Cerebellar nuclear complex (tissue), 1 donor: Measurements from ENCODE around the gene FAM117B.
"Not testable (repeated sequence)": the region's sequence is repeated elsewhere in the genome, so short reads cannot be mapped to it uniquely, and the experiment has no call there.

Experiments used
- DNase-seq, 2 experiments: peaks; one replicate each; lab custom pipeline; 2025; lab: John Stamatoyannopoulos, UW

Gene FAM117B

DNA sequence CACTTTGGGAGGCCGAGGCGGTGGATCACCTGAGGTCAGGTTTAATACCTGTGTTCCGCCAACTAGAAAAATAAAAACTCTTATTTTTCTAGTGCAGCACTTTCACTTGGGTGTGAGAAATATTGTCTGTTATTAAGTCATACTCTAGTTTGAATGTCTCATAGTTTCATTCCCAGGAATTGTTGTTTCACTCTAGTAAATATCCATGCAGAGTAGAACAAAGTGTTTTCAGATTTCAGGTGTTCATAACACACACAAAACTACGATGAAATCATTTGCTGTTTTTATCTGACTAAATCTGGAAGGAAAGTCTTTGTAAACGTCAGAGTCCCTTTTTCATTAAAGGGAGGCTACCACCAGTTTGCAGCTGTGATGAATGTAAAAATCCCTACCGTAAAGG, 4.0 kb downstream of the FAM117B start:
- DNase-seq = no peak

DNA sequence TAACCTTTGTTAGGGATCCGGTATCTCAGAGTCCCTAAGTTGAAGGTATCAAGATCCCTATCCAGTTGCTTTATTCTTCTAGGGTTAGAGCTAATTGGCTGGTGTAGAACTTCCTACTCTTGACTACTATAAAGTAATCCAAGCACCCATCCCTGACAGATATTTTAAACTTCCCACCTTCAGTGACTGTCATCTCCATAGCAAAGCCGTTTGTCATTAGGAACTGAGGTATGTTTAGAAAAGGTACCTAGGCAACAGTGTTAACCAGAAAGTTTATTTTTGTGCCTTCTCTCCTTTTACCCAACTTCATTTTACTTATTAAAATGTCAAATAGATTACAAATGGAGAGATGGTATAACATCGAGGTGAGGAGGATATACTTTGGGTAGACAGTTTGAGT, 4.5 kb downstream of the FAM117B start:
- no peak for DNase-seq

DNA sequence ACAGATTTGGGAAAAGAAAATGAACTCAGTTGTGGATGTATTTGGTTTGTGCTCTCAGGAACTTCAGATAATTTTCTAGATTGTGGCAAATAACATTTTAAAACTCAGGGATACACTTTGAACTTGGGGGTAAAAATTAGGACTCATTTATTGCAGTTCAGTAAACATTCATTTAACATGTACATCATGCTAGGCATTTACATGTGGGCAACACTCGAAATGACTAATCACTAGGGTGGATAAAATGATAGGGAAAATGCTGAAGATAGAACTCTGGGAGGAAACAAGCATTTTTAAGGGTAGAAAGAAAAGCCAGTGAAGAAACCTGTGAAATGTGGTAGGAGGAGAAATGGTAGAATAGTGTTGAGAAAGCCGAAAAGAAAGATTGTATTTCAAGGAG, 7.8 kb downstream of the FAM117B start:
- DNase-seq = no peak

DNA sequence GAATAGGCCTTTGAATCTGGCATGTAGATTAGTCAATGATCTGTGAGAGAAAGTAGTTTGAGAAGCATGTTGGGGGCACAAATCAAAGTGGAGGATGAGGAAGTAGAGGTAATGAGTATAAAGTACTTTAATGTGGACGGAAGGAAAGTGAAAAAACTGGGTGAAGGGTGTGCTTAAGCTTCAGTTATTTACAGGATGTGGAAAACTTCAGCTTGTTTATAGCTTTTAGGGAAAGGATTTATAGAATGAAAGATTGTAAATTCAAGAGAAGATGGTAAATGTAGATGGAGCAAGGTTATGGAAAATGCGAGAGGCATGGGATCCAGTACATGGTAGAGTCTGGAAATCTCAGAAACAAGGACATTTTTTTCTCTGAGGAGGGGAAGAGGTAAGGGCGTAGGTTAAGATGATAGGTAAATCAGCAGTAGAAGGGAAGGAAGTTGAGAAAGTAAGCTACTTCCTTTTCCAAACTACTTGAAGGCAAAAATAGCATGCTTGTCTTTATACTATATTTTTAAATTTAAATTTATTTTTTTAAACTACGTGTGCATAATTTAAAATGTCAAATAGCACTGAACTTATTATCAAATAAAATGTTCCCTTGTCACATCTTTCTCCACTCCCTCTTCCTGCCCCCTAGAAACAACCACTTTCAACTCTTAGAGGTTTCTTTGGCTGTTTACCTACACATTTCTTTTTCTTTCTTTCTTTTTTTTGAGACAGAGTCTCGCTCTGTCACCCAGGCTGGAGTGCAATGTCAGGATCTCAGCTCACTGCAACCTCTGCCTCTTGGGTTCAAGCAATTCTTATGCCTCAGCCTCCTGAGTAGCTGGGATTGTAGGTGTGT, 8.5 kb downstream of the FAM117B start:
- no peak for DNase-seq

DNA sequence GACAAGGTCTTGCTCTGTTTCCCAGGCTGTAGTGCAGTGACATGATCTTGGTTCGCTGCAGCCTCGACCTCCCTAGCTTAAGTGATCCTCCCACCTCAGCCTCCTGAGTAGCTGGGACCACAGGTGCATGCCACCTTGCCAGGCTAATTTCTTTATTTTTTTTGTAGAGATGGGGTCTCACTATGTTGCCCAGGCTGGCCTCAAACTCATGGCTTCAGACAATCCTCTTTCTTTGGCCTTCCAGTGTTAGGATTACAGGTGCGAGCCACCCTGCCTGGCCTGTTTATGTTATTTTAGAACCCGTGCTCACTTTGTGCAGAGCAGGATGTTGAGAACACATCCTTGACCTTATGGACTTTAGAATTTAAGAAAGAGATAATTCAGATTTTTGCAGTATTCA, 17.4 kb downstream of the FAM117B start:
- DNase-seq = no peak

DNA sequence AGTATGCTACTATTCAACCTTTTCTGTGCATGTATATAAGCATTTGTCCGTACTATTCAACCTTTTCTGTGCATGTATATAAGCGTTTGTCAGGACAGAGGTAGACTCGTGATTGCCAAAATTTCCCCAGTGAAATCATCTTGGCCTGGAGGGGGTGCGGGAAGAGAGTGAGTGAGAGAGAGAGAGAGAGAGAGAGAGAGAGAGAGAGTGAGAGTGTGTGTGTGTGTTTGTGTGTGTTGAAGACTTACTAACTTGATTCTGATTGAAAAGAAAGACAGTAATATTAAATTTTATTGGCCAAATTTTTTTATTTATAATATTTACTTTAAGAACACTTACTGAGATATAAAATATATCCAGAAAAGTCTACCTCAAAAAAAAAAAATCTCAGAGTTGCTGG, 19.1 kb downstream of the FAM117B start:
- no peak for DNase-seq

DNA sequence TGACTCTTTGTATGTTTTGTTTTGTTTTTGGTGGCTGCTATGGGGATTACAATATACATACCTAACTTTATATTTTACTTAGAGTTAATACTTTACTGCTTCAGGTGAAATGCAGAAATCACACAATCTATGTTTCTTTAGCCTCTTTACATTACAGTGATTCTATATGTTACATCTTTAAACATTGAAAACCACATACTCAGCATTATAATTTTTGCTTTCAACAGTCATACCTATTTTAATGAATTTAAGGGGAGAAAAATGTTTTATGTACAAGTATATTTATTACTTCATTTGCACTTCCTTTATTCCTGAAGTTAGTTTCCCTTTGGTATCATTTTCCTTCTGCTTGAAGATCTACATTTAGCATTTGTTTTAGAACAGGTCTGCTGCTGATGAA, 23.1 kb downstream of the FAM117B start:
- no peak for DNase-seq

DNA sequence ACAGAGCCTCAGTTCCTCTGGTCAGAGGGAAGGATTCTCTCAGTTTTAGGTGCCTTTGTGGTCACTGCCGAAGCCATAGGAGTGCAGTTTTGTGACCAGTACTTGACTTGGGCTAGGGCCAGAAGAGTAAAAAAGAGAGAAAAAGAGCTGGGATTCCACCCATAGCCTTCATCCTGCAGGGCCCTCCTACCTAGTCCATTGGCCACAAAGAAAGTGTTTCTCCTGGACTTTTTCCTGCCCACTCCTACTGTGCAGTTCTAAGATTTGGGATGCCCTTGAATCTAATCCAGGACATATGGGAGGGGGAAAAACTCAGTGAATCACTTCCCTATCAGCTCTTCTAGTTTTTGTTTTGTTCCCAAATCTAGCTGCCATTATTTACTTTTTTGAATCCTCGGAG, 26.0 kb downstream of the FAM117B start:
- no peak for DNase-seq

DNA sequence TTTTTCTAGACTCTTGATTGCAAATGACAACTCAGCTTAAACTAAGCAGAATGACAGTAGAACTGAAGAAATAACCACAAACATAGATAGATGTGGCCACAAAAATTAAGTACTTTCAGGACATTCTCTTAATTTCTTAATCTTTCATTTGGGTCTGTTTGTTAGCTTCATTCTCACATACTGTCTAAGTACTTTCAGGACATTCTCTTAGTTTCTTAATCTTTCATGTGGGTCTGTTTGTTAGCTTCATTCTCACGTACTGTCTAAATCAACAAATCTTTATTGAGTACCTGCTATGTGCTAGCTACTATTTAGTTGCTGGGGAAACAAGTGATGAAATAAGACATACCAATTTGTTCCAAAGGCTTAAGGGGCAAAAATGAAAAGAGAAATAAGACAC, 35.1 kb downstream of the FAM117B start:
- no peak for DNase-seq

DNA sequence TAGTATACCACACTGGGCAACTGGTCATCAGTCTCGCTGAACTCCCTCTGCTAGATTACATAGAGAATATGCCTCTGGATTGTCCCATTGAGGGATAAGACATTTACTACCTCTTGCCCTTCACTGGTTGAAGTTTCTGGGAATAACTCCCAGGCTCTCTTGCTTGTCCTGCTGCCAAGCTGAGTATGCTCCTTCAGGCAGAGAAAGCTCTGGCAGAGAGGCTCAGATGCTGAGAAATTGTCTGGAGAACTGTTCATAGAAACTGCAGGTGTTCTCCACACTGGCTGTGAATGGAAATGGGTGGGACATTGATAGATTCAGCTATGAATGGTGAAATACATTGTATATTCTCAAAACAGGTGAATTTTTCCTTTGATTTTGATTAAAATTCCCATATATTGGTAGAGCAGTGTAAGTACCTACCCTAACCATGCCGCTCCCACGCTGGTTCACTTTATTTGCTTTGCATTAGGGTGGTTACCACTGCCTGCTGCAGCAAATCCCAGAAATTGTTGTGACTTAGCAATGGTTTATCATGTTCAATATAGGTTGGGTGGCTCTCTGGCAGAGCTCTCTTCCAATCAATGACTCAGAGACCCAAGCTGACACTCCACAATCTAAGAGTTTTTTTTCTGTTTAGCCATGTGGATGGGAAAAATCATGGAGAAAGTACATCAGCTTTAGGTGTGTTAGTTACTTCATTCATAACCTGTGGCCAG, 36.7 kb downstream of the FAM117B start:
- no peak for DNase-seq

DNA sequence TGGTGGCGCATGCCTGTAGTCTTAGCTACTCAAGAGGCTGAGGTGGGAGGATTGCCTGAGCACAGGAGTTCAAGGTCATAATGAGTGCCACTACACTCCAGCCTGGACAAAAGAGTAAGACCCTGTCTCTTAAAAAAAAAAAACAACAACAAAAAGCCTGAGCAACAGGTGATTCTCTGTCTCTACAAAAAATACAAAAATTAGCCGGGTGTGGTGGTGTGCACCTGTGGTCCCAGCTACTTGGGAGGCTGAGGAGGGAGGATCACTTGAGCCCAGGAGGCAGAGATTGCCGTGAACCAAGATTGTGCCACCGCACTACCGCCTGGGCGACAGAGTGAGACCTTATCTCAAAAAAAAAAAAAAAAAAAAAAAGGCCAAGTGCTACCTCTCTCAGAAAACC, 40.3 kb downstream of the FAM117B start:
- not testable (repeated sequence) for DNase-seq

DNA sequence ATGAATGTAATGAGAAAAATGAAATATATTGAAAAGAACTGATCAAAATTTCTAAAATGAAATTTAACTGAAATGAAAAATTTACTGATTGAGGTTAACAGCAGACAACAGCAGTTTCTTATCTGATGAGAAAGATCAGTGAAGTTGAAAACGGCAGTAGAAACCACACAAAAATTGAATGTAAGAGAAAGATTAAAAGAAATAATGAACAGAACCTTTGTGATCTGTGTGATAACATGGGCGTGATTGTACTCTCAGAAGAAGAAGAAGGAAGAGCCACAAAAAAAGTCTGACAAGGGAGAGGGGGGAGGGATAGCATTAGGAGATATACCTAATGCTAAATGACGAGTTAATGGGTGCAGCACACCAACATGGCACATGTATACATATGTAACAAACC, 45.2 kb downstream of the FAM117B start:
- no peak for DNase-seq

DNA sequence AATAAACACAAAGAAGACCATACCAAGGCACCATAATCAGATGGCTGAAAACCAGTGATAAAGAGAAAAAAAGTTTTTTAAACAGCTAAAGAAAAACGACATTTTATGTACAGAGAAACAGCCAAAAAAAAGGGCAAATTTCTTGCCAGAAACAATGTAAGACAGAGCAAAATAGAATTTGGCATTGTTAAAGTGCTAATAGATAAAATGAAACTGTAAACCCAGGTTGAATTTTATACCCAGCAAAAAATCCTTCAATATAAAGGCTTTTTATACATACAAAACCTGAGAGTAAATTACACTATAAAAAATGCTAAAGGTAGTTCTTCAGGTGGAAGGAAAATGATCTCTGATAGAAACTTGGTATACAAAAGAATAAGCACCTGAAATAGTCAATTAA, 45.7 kb downstream of the FAM117B start:
- DNase-seq = no peak

DNA sequence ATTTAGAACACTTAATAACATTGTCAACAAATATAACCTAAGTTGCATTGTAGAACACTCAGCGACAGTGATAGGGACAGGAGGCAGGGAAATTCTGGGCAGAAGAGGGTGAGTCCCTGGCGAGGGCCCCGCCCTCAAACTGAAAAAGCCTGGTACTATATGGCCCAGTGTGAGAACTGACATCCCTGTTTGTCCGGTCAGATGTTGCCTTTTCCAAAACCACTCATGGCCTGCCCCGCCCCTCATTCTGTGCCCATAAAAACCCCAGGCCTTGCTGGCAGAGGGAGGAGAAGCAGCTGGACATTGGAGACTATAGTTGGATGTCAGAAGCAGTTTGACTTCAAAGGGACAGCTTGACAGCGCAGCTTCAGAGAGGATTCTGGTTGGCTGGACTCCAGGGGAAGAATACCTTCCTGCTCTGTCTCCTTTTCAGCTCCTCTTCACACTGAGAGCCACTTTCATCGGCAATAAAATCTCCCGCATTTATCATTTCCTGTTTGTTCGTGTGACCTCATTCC, 47.0 kb downstream of the FAM117B start:
- no peak for DNase-seq

DNA sequence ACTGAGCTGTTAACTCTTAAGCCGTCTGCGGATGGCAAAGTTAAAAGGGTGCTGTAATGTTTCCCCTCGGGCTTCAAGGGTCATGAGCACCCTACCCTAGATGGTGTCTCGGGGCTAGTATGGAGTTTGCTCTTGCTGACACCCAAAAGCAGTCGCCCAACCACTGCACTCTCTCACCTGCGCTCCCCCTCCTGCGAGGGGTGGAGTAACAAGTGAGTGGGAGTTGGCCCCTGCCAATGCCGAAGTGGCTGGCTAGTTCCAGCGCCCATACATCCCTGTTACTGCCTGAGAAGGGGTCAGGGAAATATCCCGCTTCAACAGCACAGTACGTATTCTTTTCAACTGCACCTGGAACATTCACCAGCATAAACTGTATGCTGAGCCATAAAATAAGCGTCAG, 47.5 kb downstream of the FAM117B start:
- no peak for DNase-seq

DNA sequence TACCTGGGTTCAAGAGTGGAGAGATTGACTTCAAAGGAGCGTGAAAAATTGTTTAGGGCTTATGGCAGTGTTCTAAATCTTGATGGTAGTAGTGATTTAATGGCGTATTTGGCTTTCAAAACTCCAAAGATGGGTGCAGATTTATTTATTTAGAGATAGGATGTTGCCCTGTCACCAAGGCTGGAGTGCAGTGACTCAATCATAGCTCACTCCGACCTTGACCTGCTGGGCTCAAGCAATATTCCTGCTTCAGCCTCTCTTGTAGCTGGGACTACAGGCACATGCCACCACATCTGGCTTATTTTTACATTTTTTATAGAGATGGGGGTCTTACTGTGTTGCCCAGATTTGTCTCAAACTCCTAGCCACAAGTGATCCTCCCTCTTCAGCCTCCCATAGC, 52.5 kb downstream of the FAM117B start:
- no peak for DNase-seq

DNA sequence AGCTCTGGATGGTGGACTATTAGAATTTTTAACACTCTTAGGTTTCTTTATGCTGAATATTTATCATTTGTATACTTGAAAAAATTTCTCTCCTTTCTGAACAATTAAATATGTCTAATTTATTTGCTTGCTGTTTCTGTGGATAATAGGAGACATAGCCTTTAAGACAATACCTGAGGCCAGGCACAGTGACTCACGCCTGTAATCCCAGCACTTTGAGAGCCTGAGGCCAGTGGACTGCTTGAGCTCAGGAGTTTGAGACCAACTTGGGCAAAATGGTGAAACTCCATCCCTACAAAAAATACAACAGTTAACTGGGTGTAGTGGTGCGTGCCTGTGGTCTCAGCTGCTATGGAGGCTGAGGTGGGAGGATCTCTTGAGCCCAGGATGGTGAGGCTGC, 54.7 kb downstream of the FAM117B start:
- no peak for DNase-seq

DNA sequence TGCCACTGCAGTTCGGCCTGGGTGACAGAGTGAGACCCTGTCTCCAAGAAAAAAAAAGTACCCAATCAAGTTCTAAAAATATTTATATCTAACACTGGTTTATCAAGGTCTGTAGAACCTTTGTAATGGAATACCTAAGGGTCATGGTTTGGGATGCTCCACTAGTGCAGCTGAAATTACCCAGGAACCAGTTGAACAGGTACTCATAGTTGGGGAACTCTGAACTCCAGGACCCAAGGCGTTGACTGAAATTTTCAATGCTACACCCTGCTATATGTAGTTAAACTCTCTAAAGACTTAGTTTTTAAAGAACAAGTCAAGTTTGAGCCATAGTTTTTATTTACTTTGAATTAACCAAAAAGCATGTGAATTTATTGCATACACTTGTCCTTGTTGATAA, 55.1 kb downstream of the FAM117B start:
- no peak for DNase-seq

DNA sequence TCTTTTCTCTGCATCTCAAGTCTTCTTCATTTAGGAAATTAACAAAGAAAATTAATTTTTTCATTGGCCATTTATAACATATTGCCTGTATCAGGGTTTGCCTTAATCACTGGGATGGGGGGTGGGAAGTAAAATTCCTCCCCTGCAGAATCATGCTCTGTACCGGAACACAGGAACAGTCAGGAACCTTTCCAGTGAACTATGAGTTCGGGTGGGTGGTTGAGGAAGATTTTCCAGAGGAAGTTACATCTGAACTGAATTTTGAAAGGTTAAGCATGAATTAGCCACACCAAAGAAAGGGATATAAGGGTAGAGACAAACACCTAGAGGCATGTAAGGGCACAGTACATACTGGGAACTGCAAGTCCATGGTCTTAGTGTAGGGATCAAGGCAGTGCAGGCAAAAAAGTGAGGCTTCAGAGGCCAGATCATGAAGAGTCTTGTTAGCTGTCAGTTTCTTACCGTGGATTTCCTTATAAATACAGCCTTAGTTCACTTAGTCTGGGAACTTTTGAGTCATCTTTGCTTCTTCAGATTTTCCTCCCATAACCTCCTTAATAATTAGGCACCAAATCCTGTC, 55.6 kb downstream of the FAM117B start:
- DNase-seq = no peak

DNA sequence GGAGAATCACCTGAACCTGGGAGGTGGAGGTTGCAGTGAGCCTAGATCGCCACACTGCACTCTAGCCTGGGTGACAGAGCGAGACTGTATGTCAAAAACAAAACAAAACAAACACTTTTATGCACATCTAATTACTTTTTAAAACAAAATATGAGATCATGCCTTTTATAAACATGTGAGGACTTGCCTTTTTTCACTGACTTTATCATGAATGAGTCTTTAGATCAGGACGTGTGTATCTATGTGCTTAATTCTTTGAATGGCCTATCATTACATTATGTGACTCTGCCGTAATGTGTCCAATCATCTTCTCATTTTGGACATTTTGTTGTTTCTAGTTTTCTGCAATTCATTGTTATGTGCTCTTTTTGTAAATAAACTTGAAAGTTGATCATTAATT, 58.7 kb downstream of the FAM117B start:
- DNase-seq = no peak

DNA sequence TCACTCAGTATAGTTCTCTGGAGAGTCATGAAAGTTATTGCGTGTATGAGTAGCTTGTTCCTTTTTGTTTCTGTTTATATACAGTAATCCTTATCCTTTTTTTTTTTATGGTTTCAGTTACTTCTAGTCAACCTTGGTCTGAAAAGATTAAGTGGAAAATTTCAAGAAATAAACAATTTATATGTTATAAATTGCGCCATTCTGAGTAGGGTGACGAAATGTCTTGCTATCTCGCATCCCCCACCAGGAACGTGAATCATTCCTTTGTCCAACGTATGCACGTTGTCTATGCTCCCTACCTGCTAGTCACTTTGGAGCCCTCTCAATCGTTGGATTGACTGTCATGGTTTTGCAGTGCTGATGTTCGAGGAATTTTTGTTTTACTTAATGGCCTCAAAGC, 60.4 kb downstream of the FAM117B start:
- DNase-seq = no peak

DNA sequence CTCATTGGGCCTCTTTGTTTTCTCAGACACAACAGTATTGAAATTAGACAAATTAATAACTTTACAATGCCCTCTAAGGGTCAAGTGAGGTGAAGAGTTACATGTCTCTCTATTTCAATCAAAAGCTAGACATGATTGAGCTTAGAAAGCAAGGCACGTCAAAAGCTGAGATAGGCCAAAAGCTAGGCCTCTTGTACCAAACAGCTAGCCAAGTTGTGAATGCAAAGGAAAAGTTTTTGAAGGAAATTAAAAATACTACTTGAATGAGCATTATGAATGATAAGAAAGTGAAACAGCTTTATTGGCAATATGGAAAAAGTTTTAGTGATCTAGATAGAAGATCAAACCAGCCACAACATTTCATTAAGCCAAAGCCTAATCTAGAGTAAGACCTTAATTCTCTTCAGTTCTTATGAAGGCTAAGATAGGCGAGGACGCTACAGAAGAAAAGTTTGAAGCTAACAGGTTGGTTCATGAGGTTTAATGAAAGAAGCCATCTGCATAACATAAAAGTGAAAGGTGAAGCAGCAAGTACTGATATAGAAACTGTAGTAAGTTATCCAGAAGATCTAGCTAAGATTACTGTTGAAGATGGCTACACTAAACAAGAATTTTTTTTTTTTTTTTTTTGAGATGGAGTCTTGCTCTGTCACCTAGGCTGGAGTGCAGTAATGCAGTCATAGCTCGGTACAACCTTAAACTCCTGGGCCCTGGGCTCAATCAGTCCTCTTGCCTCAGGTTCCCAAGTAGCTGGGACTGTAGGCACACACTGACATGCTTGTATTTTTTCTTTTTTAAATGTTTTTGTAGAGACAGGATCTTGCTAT, 65.5 kb downstream of the FAM117B start:
- no peak for DNase-seq
